Measurements from ENCODE around the gene RAD52.
"Not testable (repeated sequence)": the region's sequence is repeated elsewhere in the genome, so short reads cannot be mapped to it uniquely, and the experiment has no call there.

RAD52 gene

GRCh38 chr12:966724-967123, 17.2 kb upstream of the RAD52 start:
- DNase-seq: no peak

DNA sequence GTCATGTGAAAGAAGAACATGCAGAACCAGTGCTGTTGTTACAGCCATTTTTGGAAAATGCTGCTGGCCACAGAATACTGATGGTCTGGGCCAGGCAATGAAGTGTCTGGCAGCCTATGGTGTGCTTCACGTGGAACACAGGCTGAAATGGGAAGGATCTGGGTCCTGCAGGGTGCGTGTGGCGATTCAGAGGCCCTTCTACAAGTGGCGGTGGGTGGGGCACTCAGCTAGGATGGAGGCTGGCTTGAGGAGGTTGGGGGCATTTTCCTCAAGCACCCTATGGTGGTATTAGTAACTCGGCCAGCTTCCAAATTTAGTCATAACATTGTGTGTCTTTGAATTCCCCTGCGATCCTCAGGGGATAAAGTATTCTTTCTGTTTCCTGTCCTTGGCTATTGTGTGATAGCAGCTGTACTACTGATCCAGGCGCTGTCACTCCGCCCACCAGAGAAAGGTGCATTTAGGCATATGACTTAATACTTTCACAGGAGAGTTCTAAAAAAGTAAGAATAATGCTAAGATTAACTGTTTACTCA, 9.2 kb upstream of the RAD52 start:
- no peak for DNase-seq

DNA sequence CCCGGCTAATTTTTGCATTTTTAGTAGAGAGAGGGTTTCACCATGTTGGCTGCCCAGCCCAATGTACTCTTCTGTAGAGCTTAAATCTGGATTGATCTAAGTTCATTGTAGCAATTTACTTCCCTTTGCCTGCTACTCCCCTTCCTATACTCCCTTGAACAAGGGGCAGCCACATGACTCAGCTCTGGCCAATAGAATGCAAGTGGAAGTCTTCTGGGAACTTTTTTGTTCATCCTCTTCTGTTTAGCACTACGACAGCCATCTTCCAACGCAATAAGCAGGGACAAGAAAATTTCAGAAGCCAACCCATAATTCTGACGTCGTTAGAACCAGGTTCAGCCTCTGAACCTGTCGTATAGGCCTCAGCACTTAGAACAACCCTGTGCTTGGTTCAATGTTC, 6.4 kb upstream of the RAD52 start:
- DNase-seq: no peak

DNA sequence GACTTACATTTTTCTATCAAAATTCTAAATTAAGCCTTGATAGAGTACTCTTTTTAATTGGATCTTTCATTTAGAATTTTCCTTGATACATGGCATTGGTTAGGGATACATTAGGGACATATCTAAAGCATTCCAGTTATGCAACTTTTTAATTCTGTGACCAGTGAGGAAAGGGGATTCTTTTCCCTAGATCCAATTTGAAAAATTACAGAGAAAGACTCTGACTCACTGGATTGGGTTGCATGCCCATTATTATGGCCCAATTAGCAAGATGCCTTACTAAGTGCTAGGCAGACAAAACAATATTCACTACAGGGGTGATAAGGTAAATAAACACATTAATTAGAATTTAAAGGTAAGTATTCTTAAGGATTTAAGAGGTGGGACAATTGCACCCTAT, 5.2 kb upstream of the RAD52 start:
- no peak for DNase-seq

GRCh38 chr12:953776-954175, 4.3 kb upstream of the RAD52 start:
- no peak for DNase-seq

DNA sequence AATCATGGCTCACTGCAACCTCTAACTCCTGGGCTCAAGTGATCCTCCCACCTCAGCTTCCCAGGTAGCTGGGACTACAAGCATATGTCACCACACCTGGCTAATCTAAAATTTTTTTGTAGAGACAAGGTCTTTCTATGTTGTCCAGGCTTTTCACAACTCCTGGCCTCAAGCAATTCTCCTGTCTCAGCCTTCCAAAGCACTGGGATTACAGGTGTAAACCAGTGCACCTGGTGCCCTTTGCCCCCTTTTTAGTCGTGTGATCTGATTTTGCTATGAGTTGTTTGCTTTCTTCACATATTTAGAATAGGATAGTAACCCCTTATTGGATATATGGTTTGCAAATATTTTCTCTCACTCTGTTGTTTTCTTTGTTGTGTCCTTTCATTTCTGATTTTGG, 1.7 kb upstream of the RAD52 start:
- no peak for DNase-seq

DNA sequence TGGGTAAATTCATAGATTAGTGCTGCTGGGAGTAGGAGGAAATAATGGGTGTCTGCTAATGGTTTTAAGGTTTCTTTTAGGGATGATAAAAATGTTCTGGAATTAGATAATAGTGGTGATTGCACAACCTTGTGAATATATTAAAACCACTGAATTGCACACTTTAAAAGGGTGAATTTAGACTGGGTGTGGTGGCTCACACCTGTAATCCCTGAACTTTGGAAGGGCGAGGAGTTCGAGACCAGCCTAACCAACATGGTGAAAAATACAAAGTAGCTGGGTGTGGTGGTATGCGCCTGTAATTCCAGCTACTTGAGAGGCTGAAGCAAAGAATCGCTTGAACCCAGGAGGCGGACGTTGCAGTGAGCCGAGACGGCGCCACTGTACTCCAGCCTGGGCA, 1.3 kb downstream of the RAD52 start:
- no peak for DNase-seq

GRCh38 chr12:946631-947030, 2.9 kb downstream of the RAD52 start:
- DNase-seq: no peak

DNA sequence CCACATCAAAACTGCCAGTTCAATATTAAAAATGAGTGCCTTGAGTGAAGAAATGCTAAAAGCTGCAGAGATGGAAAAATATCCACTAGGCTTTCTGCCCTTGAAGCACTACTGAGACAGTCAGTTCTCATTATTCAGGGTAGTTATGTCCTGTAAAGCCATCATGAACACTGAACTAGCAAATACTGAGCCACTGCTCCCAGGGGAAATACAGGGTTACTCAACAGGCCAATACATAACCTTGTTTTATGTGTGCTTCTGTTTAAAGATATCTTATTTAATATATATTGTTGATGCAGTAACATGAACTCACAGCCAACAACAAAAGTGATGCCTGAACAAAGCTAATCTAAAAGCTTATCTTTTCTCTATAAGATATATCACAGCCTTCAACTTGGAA, 3.3 kb downstream of the RAD52 start:
- DNase-seq: no peak

DNA sequence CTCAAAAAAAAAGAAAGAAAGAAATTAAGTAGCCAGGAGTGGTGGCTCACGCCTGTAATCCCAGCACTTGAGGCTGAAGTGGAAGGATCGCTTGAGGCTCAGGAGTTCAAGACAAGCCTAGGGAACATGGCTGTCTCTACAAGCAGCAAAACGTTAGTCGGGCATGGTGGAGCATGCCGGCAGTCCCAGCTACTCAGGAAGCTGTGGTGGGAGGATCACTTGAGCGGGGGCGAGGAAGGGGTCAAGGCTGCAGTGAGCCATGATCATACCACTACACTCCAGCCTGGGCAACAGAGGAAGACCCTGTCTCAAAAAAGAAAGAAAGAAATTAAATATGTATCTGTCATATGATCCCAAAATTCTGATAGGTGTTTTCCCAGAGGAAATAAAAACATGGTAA, 5.3 kb downstream of the RAD52 start:
- no peak for DNase-seq

GRCh38 chr12:943051-943450, 6.4 kb downstream of the RAD52 start:
- no peak for DNase-seq

- no peak for DNase-seq
These were observed 10.7 kb downstream of the RAD52 start for GRCh38 chr12:938810-939209.

DNA sequence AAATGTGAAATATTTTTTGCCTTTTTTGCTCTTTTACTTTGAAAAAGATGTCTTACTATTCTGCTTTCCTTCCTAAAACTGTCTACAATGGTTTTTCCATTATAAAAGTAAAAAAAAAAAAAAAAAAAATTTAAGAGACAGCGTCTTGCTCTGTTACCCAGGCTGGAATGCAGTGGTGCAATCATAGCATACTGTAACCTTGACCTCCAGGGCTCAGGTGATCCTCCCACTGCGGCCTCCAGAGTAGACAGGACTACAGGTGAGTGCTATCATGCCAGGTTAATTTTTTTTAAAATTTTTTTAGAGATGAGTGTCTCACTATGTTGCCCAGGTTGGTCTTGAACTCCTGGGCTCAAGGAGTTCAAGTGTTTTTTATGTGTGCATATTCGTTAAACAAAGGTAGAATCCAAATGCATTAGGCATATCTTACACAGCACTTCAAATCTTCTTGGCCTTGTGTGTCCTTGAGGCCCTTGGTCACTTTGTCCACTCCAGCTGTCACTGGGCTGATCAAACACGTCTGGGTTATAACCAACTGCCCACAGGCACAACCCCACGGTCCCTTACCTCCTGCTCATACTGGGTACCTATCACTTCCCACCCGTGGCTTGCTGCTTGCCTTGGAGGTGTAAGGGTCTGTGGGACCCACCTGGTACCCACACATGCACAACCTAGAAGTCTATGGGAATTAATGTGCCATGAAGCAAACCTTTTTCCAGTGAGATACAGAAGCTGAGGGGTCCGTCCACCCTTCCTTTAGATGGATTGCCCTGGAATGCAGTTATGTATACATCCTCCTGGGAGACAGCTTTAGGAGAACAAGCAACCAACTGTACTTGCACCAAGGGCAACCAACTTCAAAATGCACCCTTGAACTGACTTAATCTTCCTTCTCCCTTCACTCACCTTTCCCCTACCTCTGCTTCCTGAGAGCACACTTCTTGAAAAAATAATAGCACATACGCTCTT, 12.8 kb downstream of the RAD52 start:
- DNase-seq: no peak

DNA sequence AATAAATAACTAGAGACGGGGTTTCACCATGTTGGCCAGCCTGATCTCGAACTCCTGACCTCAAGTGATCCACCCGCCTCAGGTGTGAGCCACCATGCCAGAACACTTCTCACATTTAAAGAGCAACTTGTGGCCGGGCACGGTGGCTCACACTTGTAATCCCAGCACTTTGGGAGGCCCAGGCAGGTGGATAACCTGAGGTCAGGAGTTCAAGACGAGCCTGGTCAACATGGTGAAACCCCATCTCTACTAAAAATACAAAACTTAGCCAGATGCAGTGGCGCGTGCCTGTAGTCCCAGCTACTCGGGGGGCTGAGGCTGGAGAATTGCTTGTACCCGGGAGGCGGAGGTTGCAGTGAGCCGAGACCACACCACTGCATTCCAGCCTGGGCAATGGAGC, 13.6 kb downstream of the RAD52 start:
- not testable (repeated sequence) for DNase-seq

- no peak for DNase-seq
These were observed 17.9 kb downstream of the RAD52 start for GRCh38 chr12:931591-931990.

DNA sequence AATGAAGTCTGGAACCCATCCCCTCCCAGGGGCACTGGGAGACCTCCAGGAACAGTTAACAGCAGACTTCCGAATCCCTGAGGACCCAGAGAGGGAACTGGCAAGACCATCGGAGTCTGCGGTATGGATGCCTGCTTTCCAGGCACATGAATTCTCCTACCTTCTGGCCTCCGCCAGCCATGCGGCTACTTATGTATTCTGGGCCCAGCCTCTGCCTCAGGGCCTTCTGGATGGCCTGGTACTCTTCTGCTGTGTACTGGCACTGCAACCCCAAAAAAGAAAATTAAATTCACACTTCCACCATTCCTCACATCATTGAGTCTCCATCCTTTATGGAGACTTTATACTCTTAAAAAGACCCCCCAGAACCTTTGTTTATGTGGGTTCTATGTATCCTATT, 18.4 kb downstream of the RAD52 start:
- DNase-seq: no peak

DNA sequence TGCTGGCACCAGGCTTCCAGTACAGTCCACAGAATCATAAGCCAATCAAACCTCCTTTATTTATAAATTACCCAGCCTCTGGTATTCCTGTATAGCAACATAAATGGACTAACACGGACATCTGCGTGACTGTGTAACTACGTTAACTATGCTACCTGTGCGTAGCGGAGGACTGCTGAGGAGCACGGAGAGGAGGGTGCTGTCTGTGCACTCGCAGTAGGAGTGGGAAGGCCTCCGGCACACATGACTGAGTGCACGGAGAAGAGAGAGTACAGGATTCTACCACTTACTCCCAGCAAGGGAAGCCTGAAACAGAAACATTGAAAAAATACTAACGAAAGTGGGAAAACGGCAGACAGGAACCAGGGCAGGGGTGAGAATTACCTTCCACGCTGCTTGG, 22.9 kb downstream of the RAD52 start:
- DNase-seq: no peak

- no peak for DNase-seq
These were observed 27.2 kb downstream of the RAD52 start for GRCh38 chr12:922285-922684.

- DNase-seq: no peak
These were observed 28.8 kb downstream of the RAD52 start for GRCh38 chr12:920676-921075.

- DNase-seq: no peak
These were observed 32.6 kb downstream of the RAD52 start for GRCh38 chr12:916712-917445.

GRCh38 chr12:916240-916639, 33.3 kb downstream of the RAD52 start:
- DNase-seq: no peak

- no peak for DNase-seq
These were observed 34.4 kb downstream of the RAD52 start for GRCh38 chr12:915090-915489.

GRCh38 chr12:913919-914698, 35.4 kb downstream of the RAD52 start:
- no peak for DNase-seq

Data from DMS79 (cell line).